DMS 273 (cell line): ENCODE data around the gene FTSJ1.
"Not testable (repeated sequence)": the region's sequence is repeated elsewhere in the genome, so short reads cannot be mapped to it uniquely, and the experiment has no call there.

Experiments used
- DNase-seq: peaks from one replicate; lab custom pipeline; 2025; ENCODE audit not compliant: unreplicated experiment; lab: John Stamatoyannopoulos, UW

The FTSJ1 gene, protein sequence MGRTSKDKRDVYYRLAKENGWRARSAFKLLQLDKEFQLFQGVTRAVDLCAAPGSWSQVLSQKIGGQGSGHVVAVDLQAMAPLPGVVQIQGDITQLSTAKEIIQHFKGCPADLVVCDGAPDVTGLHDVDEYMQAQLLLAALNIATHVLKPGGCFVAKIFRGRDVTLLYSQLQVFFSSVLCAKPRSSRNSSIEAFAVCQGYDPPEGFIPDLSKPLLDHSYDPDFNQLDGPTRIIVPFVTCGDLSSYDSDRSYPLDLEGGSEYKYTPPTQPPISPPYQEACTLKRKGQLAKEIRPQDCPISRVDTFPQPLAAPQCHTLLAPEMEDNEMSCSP

DNA sequence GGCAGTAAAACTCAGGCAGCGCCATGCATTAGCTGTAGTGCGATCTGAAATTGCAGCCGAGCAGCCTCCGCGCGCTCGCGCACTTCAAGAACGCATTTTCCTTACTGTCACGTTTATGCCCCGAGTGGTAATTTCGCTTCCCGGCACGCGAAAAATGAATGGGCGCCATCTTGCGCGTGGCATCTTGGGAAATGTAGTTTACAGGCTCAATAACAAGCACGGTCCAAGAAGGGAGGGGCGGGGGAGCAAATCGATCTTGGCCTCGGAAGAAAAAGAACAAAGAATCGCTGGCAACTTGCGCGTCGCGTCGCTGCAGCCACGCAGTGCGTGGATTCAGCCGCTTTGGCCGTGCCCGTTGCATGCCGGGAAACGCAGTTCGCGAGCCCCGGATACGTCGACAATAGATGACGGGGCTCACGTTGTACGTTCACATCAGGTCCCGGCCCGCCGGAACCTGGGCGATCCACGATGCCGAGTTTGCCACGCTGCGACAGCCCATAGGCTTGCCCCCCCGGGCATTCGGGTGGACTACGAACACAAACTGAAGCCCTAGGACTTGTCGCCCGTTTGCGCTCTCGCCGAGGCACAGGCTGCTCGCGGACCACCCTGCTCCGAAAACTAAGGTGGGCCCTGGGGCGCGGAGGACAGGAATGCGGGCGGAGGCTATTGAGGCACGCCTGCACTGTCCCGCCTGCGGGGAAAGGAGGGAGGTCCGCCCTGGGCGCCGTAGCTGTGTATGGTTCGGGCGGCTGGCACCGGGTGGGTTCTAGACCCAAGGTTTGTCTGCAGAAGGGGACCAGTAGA is at the start of gene FTSJ1:
FTSJ1 (plus strand) TSS at position 426 of the 804 bp plus-strand sequence. CDS start 1,849 bp downstream, outside the sequence.
- peak; percentile 89 for DNase-seq

DNA sequence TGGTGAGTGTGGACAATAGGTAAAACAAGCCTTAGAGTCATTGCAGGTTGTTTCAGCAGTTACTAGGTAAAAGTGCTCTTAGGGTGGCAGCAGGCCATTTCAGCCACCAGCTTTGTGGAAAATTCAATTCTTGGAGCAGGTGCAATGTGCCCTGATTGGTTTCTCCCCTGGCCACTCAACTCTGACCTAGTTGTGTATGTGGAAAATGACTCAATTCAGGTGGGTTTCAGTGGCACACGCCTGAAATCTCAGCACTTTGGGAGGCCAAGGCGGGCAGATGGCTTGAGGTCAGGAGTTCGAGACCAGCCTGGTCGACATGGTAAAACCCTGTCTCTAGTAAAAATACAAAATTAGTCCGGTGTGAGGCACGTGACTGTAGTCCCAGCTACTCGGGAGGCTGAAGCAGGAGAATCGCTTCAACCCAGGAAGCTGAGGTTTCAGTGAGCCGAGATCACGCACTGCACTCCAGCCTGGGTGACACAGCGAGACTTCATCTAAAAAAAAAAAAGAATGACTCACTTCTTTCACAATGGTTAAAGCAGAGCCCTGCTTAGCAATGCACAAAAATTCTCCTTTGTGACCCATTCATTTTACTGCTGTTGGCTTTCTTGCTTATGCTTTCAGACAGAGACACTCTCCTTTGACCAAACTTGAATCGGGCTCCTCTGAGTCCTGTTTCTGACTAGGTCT is 48.8 kb upstream of the FTSJ1 start:
- not testable (repeated sequence) for DNase-seq

DNA sequence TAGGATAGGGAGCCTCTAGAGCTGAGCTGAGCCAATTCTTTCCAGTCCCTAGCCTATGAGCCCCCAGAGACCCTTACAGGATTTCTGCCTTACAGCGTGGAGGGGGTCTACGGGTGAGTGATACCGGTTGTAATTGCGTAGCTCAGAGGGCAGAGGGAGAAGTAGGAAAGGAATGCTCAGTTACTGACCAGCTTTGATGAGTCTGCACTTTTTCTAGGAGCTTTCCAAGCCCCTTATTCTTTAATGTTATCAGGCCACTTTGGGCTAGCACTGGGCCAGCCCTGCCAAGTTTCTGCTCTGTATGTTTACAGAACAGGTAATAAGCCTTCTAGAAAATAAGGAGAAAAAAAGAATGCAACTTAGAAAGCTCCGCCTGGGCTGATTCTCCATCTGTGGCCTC is 46.4 kb upstream of the FTSJ1 start:
- DNase-seq = not testable (repeated sequence)

DNA sequence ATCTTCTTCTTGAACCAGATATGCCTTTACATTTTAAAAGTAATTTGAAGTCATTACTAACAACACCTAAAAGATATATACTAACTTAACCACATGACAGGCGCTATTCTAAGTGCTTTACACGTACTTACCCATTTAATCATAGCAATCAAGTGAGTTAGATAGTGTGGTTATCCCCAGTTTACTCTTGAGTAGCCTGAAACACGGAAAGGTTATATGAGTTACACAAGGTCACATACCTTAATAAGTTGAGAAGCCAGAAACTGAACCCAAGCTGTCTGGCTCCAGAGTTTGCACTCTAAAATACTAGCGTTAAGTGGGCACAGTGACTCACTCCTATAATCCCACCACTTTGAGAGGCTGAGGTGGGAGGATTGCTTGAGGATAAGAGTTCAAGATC is 45.8 kb upstream of the FTSJ1 start:
- DNase-seq = not testable (repeated sequence)

DNA sequence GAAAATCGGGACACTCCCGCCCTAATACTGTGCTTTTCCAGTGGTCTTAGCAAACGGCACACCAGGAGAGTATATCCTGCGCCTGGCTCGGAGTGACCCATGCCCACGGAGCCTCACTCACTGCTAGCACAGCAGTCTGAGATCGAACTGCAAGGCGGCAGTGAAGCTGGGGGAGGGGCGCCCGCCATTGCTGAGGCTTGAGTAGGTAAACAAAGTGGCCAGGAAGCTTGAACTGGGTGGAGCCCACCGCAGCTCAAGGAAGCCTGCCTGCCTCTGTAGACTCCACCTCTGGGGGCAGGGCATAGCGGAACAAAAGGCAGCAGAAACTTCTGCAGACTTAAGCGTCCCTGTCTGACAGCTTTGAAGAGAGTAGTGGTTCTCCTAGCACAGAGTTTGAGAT is 42.3 kb upstream of the FTSJ1 start:
- DNase-seq = not testable (repeated sequence)

DNA sequence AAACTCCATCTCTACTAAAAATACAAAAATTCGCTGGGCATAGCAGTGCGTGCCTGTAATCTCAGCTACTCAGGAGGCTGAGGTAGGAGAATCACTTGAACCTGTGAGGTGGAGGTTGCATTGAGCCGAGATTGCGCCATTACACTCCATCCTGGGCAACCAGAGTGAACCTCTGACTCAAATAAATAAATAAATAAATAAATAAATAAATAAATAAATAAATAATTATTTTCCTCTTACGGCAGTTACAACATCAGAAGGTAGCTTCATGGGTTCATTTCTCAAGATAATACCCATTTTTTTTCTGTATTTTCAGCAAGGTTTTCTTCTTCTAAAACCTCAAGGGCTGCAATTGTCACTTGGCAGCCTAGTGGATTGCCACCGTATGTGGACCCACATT is 28.8 kb upstream of the FTSJ1 start:
- not testable (repeated sequence) for DNase-seq

DNA sequence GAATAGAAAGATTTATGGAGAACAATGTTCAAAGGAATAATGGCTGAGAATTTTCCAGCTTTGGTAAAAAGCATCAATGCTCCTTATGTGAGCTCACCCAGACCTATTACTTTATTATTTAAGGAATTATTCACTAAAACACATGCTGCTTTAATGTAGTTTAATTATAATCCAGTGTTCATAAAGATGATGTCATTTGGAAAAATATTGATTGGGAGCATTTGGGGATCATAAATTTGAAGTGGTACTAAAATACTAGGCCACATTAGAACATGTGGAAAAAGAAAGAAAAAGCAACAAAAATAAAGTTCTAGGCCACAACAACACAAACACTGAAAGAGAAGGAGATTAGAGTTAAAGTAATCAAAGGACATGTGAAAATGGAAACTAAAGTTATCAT is 25.9 kb upstream of the FTSJ1 start:
- no peak for DNase-seq

DNA sequence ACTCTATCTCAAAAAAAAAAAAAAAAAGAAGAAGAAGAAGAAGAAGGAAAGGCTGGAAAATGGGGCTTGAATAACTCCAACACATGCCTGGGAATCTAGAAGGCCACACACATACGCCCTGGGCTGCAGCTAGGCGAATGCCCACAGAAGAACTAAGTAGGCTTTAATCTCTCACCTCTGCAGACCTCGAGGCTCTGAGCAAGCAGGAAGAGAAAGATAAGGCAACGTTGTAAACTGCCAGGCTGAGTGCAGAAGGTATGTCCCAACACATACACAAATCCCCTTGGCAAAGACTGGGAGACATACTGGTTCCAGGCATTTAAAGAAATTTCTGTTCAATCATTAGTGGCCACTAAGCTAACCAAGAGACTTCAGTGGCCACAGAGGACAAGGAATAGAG is 24.3 kb upstream of the FTSJ1 start:
- no peak for DNase-seq

DNA sequence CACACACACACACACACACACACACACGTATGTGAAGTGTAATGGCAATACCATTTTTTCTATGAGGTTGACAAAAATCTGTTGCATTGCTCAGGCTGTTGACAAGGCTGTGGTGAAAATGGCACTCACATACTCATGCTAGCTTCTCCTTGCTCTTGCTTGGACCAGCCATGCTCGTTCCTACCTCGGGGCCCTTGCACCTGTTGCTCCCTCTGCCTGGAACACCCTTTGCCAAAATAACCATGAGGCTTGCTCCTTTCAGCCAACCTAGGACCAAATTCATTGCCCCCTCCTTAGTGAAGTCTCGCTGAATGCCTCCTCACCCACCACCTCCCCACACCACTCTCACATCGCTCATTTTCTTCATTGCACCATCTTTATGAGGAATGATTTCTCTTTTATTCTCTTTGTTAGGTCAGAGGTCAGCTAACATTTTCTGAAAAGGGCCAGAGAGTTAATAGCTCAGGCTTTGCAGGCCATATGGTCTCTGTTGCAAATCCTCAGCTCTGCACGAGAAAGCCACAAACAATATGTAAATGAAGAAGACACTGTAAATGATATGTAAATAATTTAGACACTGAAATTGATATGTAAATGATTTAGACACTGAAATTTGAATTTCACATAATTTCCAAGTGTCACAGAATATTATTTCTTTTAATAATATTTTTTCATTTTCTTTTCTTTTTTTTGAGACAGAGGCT is 19.2 kb upstream of the FTSJ1 start:
- peak; percentile 72 for DNase-seq

DNA sequence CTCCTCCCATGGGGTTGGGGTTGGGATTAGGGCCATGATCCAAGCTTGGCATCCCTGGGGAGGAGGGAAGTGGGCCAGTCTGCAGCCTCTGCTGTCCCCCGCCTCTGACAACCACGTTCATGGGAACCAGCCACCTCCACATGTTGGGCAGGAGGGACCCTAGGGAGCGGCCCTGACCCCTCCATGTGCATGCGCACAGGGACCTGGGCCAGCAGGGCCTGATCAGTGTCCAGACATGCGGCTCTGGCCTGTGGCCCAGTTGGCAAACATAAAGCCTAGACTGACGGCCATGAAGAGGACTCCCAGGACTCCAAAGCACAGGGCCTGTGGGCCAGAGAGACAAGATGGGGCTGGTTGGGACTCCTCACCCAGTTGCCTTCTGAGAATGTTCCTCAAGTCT is 17.3 kb upstream of the FTSJ1 start:
- no peak for DNase-seq

DNA sequence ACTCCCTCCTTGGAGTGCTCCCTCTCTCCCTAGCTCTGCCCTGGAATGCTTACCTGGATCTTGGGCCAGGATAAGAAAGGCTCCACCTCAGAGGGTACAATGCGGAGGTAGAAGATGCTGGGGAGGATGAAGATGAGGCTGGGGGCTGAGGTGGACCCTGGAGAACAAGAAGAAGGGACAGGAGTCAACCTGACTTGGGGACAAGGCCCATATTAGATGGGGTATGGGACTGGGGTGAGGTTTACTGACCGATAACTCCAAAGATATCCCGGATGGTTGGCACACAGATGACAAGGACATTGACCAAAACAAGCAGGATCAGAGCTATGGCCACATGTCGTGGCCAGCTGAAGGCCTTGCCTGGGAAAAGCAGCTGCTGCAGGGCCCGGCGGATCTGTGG is 16.5 kb upstream of the FTSJ1 start:
- DNase-seq = no peak

DNA sequence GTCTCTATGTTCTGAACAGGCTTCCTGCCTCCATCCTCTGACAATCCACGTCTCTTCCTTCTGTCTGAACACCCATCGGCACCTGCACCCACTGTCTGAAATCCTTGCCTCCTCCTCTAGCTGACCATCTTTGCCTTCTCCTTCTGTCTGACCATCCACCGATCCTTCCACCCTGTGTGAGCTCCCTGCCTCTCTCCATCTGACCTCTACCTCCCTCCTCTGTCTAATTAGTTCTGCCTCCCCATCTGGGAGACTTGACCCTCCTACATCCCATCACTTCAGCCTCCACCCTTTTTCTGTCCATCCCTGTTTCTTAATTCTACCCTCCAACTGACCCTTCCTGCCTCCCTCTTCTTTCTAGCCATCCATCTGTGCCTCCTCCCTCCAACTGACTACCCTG is 16.0 kb upstream of the FTSJ1 start:
- DNase-seq = no peak

DNA sequence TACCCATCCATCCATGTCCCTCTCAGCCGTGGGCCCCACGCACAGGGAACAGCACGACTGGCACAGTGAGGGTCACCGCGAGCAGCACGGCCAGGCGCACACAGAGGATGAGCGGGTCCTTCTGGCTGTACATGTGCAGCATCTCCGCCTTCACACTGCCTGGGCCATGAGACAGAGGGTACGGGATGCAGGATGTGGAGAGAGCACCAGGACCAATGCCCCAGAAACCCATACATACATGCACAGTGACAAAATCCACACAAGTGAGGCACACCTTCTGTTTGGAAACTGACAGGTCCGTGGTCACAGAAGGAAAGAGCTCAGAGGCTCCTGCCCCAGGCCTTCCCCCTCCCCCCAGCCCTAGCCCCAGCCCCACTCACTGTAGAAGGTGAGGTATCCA is 15.4 kb upstream of the FTSJ1 start:
- DNase-seq = no peak

DNA sequence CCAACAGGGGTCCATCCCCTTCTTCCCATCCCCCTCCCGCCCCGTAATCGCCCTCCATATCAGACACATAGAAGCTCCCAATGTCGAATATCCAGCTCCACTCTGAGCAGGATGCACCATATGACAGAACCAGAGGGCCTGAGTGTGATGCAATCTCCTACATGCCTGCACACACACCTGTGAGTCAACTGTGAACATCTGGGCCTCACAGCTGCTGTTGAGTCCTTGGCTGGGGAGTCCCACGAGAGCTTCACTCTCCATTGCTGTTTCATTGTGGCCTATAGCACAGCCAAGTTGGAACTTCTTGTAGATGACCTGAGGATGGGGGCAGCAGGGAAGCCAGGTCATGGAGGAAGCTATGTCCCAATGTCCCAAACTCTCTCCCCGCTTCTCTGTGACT is 14.2 kb upstream of the FTSJ1 start:
- peak; percentile 47 for DNase-seq

DNA sequence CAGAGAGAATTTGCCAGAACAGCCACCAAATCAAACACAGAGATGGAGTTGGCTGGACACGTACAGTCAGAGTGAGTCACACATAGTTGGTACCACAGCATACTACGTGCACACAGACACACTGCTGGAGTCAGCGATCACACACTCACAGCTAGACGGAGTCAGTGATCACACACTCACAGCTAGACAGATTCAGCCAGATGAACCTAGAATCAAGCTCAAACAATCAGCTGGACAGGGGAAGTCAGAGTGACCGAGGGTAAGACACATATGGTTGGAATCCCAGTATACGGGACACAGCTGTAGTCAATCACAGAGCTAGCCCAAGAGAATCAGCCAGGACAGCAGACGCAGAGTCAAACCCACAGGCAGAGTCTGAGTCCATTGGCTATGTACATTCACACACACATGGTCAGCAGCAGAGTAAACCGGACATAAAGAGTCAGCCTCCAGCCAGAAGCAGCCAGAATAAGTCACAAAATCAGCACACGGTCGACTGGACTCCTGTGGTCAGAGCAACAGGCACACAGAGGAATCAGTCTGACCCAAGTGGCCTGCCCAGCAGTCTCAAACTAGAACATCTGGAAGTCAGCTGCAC is 10.6 kb upstream of the FTSJ1 start:
- DNase-seq = no peak

DNA sequence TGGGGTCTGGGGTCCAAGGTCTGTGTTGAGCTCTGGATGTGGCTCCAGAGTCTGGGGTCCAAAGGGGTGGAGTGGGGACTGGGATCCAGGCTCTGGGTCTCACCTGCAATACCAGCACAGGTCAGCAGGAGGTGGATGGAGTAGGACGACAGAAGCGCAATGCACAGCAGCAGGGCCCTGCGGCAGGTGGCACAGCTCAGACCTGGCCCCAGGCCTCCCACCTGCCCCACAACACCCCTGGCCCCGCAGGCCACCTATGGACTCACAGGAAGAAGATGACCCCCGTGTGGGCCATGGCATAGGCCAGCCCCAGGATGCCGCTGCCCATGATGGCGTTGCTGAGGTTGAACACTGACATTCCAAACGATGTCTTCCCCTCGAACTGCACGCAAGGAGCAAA is 9.3 kb upstream of the FTSJ1 start:
- DNase-seq = peak; percentile 51

DNA sequence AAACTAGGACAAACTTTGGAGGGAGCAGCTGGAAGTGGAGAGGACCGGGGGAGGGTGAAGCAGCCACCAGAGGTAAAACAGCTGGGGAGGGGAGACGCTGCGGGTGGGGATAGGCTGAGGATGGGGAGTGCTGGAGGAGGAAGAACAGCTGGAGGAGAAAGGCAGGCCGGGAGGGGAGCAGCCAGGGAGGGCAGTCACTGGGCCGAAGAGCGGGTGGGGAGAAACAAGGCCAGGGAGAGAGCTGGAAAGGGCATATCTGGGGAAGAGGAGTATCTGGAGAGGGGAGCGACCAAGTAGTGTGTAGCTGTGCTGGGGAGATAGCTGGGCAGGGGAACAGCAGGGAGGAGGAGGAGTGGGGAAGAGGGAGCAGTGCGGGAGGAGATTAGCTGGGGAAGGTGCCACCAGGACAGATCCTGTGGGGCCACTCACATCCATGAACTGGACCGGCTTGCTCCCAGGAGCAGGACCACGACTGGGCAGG is 8.7 kb upstream of the FTSJ1 start:
- DNase-seq = peak; percentile 60

DNA sequence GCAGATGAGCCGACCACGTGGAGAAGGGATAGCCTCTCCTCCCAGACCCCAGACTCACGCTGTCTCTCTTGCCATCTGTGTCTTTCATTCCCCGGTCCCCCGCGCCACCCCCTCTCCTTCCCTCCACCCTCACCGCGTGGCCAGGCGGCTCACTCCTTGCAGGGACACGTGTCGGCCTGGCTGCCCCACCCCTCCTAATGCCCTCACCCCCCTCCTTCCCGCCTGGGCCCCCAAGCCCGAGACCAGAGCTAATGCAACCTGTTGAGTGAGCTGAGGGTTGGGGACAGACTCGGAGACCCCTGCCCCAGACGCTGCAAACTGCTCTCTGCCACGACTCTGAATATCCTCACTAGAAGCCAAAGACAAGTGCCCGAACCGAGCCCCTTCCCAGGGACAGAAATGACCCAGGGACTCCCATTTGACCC is 7.7 kb upstream of the FTSJ1 start:
- peak; percentile 84 for DNase-seq

DNA sequence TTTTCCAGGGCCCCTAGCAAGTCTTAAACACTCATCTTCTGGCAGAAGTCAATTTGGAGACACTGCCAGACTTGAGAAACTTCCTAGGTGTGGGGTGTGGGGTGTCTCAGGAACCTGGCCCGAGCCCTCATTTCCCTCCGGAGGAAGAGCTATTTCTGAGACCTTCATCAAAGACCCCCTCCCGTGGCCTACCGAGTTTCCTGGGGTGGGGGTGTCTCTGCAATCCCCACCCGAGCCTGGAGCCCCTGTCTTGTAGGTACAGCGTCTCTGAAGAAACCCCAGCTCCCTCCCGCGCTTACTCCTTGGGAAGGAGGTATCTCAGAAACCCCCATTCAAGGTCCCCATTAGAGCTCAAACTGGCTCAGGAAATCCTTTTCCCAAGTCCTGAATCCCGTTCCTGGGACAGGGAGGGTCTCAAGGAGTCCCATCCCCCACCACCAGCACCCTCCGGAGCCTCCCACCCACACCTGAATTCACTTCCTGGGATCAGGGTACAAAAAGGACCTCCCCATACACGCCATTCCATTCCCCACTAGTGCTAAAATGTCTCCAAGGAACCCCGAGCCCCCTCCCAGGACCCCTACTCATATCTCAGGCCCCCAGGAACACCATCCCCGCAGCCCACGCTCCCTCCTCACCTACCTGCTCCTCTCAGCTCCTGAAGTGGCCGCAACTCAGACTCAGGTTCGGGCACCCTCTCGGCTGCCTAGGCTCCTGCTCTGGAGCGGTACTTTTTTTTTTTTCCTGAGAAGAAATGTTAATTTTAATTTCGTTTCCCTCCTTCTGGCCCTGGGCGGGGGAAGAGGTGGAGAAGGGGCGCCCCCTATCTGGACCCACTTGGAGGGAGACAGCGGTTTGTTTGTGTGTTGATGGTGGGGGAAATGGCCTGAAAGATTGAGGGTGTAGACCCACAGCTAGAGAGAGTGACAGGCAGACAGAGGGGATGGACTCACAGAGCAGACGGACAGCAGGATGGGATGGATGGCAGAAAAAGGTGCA is 7.0 kb upstream of the FTSJ1 start:
- peak; percentile 85 for DNase-seq
